ENCODE results near the gene HSPA8. TPM values are rescaled to one million over a fixed set of nuclear protein-coding genes. Genes with fewer than 3 reads are reported as not detected.

Gene HSPA8
- total and polyA plus RNA-seq, 2 of the 13 experiments (the other 11 are each of a cell fraction or from before 2014, with no cell fraction given), result 936 to 2,151 TPM

GRCh38 chr11:123062158-123062891 is 389 bp upstream of the HSPA8 start (continued):
- peak; percentile 73 for TF ChIP-seq ZBTB2 (CRISPR knock-in tag; IDR thresholded peaks at IDR 0.05; ENCODE audit: low read depth)
- TF ChIP-seq KLF15 (CRISPR knock-in tag; IDR thresholded peaks at IDR 0.05; ENCODE audit: borderline replicate concordance), result peak; percentile 49; the same call in 1 of the 2 replicates
- TF ChIP-seq FIP1L1 (IDR thresholded peaks at IDR 0.05; ENCODE audit: borderline replicate concordance, insufficient read depth, low read depth, low read length), result 0 out of 2 replicates have a peak, but pooled peaks have one; percentile 32
- TF ChIP-seq AHR (CRISPR knock-in tag; IDR thresholded peaks at IDR 0.05), result peak; percentile 9; the same call in 1 of the 2 replicates
- TF ChIP-seq MYC (CRISPR knock-in tag; IDR thresholded peaks at IDR 0.05; ENCODE audit: borderline replicate concordance), result peak; percentile 76; the same call in 1 of the 2 replicates
- TF ChIP-seq CTCF (CRISPR knock-in tag; IDR thresholded peaks at IDR 0.05), result no peak
- peak; percentile 15 for TF ChIP-seq ZNF354B (CRISPR knock-in tag; IDR thresholded peaks at IDR 0.05)
- TF ChIP-seq PAWR (CRISPR knock-in tag; IDR thresholded peaks at IDR 0.05; ENCODE audit: borderline replicate concordance), result no peak
- peak; percentile 62; the same call in 1 of the 2 replicates for TF ChIP-seq ZNF792 (CRISPR knock-in tag; IDR thresholded peaks at IDR 0.05)
- TF ChIP-seq POLR2AphosphoS2 (IDR thresholded peaks at IDR 0.05; ENCODE audit: low read depth, low read length), result 0 out of 2 replicates have a peak, but pooled peaks have one; percentile 17
- TF ChIP-seq FOXP4 (CRISPR knock-in tag; IDR thresholded peaks at IDR 0.05), result peak; percentile 38; the same call in 1 of the 2 replicates
- TF ChIP-seq HNRNPK (IDR thresholded peaks at IDR 0.05; ENCODE audit: low read depth, low read length, poor library complexity, severe bottlenecking), result peak; percentile 60
- peak; percentile 13; the same call in 1 of the 2 replicates for TF ChIP-seq ZFP36L1 (CRISPR knock-in tag; IDR thresholded peaks at IDR 0.05)
- TF ChIP-seq RFXAP (CRISPR knock-in tag; IDR thresholded peaks at IDR 0.05; ENCODE audit: borderline replicate concordance), result 0 out of 2 replicates have a peak, but pooled peaks have one; percentile 75
- TF ChIP-seq ZNF329 (CRISPR knock-in tag; IDR thresholded peaks at IDR 0.05; ENCODE audit: low read depth), result no peak
- 0 out of 2 replicates have a peak, but pooled peaks have one; percentile 50 for TF ChIP-seq NAIF1 (CRISPR knock-in tag; IDR thresholded peaks at IDR 0.05; ENCODE audit: borderline replicate concordance)
- TF ChIP-seq NCOR1 (IDR thresholded peaks at IDR 0.05; ENCODE audit: borderline replicate concordance, low read length), result no peak
- TF ChIP-seq ZBTB14 (CRISPR knock-in tag; IDR thresholded peaks at IDR 0.05), result peak; percentile 92
- peak; percentile 70 to 78; a peak in 3 of 4 replicates for TF ChIP-seq HMGXB4 (CRISPR knock-in tag; IDR thresholded peaks at IDR 0.05; ENCODE audit: borderline replicate concordance in 1 of 2, low read depth in 1 of 2)
